ENCODE results near the gene SART1. TPM values are rescaled to one million over a fixed set of nuclear protein-coding genes. Genes with fewer than 3 reads are reported as not detected.
A peak's percentile ranks its signal among the peaks of the same experiment; 100 is the strongest.

The SART1 gene
- total RNA-seq, 2 donors from 2014 or later: 36.7 to 76.6 TPM

DNA sequence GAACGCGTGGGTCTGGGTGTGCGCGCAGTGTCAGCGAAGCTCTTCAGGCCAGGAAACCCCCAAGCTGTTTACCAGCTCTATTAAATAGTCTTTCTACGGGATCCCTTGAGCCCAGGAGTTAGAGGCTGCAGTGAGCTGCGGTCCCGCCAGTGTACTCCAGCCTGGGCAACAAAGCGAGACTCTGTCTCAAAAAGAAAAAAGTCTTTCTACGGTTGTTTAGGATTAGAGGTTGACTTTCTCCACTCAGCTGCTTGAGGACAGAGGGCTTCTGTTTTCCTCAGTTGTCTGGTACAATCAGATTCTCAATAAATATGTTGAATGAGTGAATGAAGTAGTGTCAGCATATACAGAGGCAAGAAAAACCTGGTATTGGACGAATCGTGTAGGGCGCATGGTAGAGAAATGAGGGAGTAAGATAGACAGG is 619 bp downstream of the SART1 start:
- WGBS: 4% methylated on average over 13 of the region's 13 CpGs
- intact Hi-C loops (cut with DNase I): loop anchor here (5.0 kb wide), 1 partner anchor 45 kb away; the partner anchor contains the start of genes C11orf68 and DRAP1
- peak overlapping the region; percentile 74 to 81 for H3K27ac ChIP-seq
- no peak for DNase-seq (ENCODE audit: low spot score)
- TF ChIP-seq POLR2AphosphoS5 (IDR thresholded peaks at IDR 0.05): no peak
- TF ChIP-seq, protein P1, sequence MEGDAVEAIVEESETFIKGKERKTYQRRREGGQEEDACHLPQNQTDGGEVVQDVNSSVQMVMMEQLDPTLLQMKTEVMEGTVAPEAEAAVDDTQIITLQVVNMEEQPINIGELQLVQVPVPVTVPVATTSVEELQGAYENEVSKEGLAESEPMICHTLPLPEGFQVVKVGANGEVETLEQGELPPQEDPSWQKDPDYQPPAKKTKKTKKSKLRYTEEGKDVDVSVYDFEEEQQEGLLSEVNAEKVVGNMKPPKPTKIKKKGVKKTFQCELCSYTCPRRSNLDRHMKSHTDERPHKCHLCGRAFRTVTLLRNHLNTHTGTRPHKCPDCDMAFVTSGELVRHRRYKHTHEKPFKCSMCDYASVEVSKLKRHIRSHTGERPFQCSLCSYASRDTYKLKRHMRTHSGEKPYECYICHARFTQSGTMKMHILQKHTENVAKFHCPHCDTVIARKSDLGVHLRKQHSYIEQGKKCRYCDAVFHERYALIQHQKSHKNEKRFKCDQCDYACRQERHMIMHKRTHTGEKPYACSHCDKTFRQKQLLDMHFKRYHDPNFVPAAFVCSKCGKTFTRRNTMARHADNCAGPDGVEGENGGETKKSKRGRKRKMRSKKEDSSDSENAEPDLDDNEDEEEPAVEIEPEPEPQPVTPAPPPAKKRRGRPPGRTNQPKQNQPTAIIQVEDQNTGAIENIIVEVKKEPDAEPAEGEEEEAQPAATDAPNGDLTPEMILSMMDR (IDR thresholded peaks at IDR 0.05): no peak
- TF ChIP-seq POLR2A (IDR thresholded peaks at IDR 0.05): no peak
- H3K4me1 ChIP-seq (replicated peaks): peaks cover 12% of the 10 kb centered on the region
- H3K9me3 ChIP-seq: no peaks in the 10 kb centered on the region
- peaks cover 18 to 28% of the 10 kb centered on the region in 2 donors for H3K36me3 ChIP-seq
- H3K4me3 ChIP-seq: peak overlapping the region; percentile 89 to 100
- no peaks in the 10 kb centered on the region for H3K27me3 ChIP-seq (replicated peaks; ENCODE audit: insufficient read depth)

DNA sequence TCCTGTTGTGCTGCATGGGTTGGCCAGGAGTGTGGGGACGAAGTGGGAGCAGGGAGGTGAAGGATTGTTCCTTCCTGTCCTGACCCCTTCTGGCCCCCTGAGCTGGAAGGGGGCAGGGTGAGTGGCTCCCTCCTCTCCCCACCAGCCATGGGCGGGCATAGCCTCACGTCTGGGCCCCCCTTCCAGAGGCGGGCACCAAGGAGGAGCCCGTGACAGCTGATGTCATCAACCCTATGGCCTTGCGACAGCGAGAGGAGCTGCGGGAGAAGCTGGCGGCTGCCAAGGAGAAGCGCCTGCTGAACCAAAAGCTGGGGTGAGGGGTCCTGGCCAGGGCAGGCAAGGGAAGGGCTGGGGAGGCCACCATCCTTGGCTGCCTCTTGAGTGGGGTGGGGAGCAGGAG is 3.4 kb downstream of the SART1 start:
- intact Hi-C loops (cut with DNase I): loop anchor here (5.0 kb wide), 1 partner anchor 48 kb away; the partner anchor contains the start of genes C11orf68 and DRAP1
- Histone ChIP-seq H3K4me1 (replicated peaks) (peaks cover 12% of the 10 kb centered on the region), H3K4me3 (no peak overlapping the region), H3K36me3 (peaks cover 18 to 33% of the 10 kb centered on the region in 2 donors), H3K9me3 (no peaks in the 10 kb centered on the region), H3K27ac (no peak overlapping the region), H3K27me3 (replicated peaks; ENCODE audit: insufficient read depth) (no peaks in the 10 kb centered on the region)
- no peak for DNase-seq (ENCODE audit: low spot score)
- no peak for TF ChIP-seq POLR2AphosphoS5 (IDR thresholded peaks at IDR 0.05)
- no peak for TF ChIP-seq POLR2A (IDR thresholded peaks at IDR 0.05)
- TF ChIP-seq, protein P1 (IDR thresholded peaks at IDR 0.05): no peak
- 80% methylated on average over 10 of the region's 10 CpGs for WGBS

- no peak for DNase-seq (ENCODE audit: low spot score)
- Histone ChIP-seq H3K36me3 (peaks cover 18 to 33% of the 10 kb centered on the region in 2 donors), H3K4me1 (replicated peaks) (peaks cover 12% of the 10 kb centered on the region), H3K27ac (no peak overlapping the region), H3K4me3 (no peak overlapping the region), H3K27me3 (replicated peaks; ENCODE audit: insufficient read depth) (no peaks in the 10 kb centered on the region), H3K9me3 (no peaks in the 10 kb centered on the region)
- WGBS: 91% methylated on average over 36 of the region's 36 CpGs
- intact Hi-C loops (cut with DNase I): no loop called here
- TF ChIP-seq POLR2A (IDR thresholded peaks at IDR 0.05) (no peak), POLR2AphosphoS5 (IDR thresholded peaks at IDR 0.05) (no peak)
- TF ChIP-seq, protein P1 (IDR thresholded peaks at IDR 0.05): no peak
These were observed 4.6 kb downstream of the SART1 start for GRCh38 chr11:65965986-65966762.

DNA sequence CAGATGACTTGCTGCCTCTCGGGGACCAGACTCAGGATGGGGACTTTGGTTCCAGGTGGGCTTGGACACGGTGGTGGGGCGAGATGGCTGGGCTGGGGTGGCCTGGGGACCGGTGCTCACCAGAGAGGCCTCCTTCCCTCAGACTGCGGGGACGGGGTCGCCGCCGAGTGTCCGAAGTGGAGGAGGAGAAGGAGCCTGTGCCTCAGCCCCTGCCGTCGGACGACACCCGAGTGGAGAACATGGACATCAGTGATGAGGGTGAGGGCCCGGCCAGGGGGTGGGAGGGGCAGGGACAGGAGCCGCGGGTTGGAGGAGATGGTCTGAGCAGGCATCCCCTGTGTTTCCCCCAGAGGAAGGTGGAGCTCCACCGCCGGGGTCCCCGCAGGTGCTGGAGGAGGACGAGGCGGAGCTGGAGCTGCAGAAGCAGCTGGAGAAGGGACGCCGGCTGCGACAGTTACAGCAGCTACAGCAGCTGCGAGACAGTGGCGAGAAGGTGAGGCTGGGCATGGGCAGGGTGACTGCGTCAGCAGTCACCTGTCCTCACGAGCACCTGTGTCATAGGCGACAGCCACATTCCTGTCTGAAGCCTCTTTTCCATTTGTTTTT is 5.9 kb downstream of the SART1 start:
- no peaks in the 10 kb centered on the region for H3K9me3 ChIP-seq
- TF ChIP-seq POLR2A (IDR thresholded peaks at IDR 0.05) (no peak), POLR2AphosphoS5 (IDR thresholded peaks at IDR 0.05) (no peak)
- TF ChIP-seq, protein P1 (IDR thresholded peaks at IDR 0.05): no peak
- H3K27me3 ChIP-seq (replicated peaks; ENCODE audit: insufficient read depth): no peaks in the 10 kb centered on the region
- H3K4me1 ChIP-seq (replicated peaks): peaks cover 8% of the 10 kb centered on the region
- intact Hi-C loops (cut with DNase I): no loop called here
- H3K27ac ChIP-seq: no peak overlapping the region
- WGBS: 90% methylated on average over 30 of the region's 30 CpGs
- DNase-seq (ENCODE audit: low spot score): no peak
- no peak overlapping the region for H3K4me3 ChIP-seq
- peaks cover 18 to 33% of the 10 kb centered on the region in 2 donors for H3K36me3 ChIP-seq
